Neural progenitor cell (in vitro differentiated cells): ENCODE results near the gene C16orf46. TPM values are rescaled to one million over a fixed set of nuclear protein-coding genes. Genes with fewer than 3 reads are reported as not detected.

ENCODE experiments used
- DNase-seq: peaks from one replicate; pipeline ENCODE4 v3.0.0-alpha.2; 2016; ENCODE audit warnings: low spot score
- H2AFZ ChIP-seq: fragments of 200-600 bp; sonication (generic); replicated peaks from 2 replicates; pipeline ENCODE4 v1.6.1; 2016; ENCODE audit warnings: antibody characterized with exemption
- H3F3A ChIP-seq: fragments of 200-600 bp; sonication (generic); 2 replicates; pipeline ENCODE4 v1.6.1; 2016; ENCODE audit warnings: antibody characterized with exemption, low read depth
- H3K27ac ChIP-seq: fragments of 200-600 bp; sonication (generic); 2 replicates; pipeline ENCODE4 v1.5.1; 2016; ENCODE audit warnings: mild to moderate bottlenecking
- H3K27me3 ChIP-seq: fragments of 200-600 bp; sonication (generic); 2 replicates; pipeline ENCODE4 v1.6.1; 2016; ENCODE audit warnings: mild to moderate bottlenecking, moderate library complexity
- H3K36me3 ChIP-seq: fragments of 200-600 bp; sonication (generic); 2 replicates; pipeline ENCODE4 v1.5.1; 2016
- H3K4me1 ChIP-seq: fragments of 200-600 bp; sonication (generic); 2 replicates; pipeline ENCODE4 v1.6.1; 2016; ENCODE audit warnings: mixed run types
- H3K4me2 ChIP-seq: fragments of 200-600 bp; sonication (generic); 2 replicates; pipeline ENCODE4 v1.6.1; 2016
- H3K4me3 ChIP-seq: fragments of 200-600 bp; sonication (generic); 2 replicates; pipeline ENCODE4 v1.5.1; 2016
- H3K79me2 ChIP-seq: fragments of 200-600 bp; sonication (generic); 2 replicates; pipeline ENCODE4 v1.6.1; 2016; ENCODE audit warnings: low read depth
- H3K9ac ChIP-seq: fragments of 200-600 bp; sonication (generic); 2 replicates; pipeline ENCODE4 v1.6.1; 2016
- H3K9me3 ChIP-seq: fragments of 200-600 bp; sonication (generic); 2 replicates; pipeline ENCODE4 v1.5.1; 2016; ENCODE audit warnings: low read depth
- H4K20me1 ChIP-seq: fragments of 200-600 bp; sonication (generic); 2 replicates; pipeline ENCODE4 v1.6.1; 2016; ENCODE audit warnings: low read depth
- H3K27ac Mint-ChIP-seq: 3 replicates; pipeline ENCODE4 v1.8.0; 2021; ENCODE audit warnings: mixed read lengths
- H3K27me3 Mint-ChIP-seq: 2 replicates; pipeline ENCODE4 v1.8.0; 2022; ENCODE audit warnings: low read depth, mild to moderate bottlenecking, inconsistent platforms, moderate library complexity, mixed read lengths; ENCODE audit not compliant: insufficient read depth
- H3K36me3 Mint-ChIP-seq: 3 replicates; pipeline ENCODE4 v1.8.0; 2021; ENCODE audit warnings: mixed read lengths
- H3K4me1 Mint-ChIP-seq: 3 replicates; pipeline ENCODE4 v1.8.0; 2021; ENCODE audit warnings: mixed read lengths
- H3K4me3 Mint-ChIP-seq: 3 replicates; pipeline ENCODE4 v1.8.0; 2021; ENCODE audit warnings: mild to moderate bottlenecking, moderate library complexity, mixed read lengths
- H3K9me3 Mint-ChIP-seq: 3 replicates; pipeline ENCODE4 v1.8.0; 2020; ENCODE audit warnings: mixed read lengths
- EZH2 ChIP-seq: fragments of 200-600 bp; sonication (generic); IDR thresholded peaks from 2 replicates; pipeline ENCODE4 v1.6.1; 2017; ENCODE audit warnings: antibody characterized with exemption, mild to moderate bottlenecking, moderate library complexity
- EZH2phosphoT487 ChIP-seq: fragments of 200-600 bp; sonication (generic); IDR thresholded peaks from 2 replicates; pipeline ENCODE4 v1.6.1; 2017; ENCODE audit warnings: antibody characterized with exemption
- total RNA-seq: library from RNA; depleted of rRNA; stranded (reverse); fragments of >200 nt; gene quantifications from 2 replicates; pipeline ENCODE4 v1.2.3, GENCODE V29; 2015; ENCODE audit warnings: low replicate concordance
- TF ChIP-seq, protein P1 (sequence below): fragments of 200-600 bp; sonication (generic); IDR thresholded peaks from 2 replicates; pipeline ENCODE4 v1.5.1; 2017; ENCODE audit warnings: antibody characterized with exemption, mild to moderate bottlenecking

Gene C16orf46, protein sequence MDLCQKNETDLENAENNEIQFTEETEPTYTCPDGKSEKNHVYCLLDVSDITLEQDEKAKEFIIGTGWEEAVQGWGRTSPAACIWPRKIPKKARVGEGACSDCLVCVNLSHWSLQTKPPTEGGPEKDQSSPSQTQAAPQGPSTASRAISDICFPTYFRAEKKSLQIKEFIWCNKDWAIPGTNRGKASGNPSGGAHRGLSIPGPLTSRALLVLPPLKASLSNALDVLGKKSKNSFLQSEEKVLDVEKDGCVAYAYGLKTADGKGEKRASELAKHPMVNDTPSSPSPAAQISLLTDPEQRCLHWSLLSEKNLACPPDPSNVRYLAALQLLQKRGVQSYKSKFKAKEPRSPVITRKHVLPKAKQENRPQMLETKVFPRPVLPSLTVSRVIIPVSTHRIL
- total RNA-seq, result 1.7 and 2.5 TPM in 2 replicates

DNA sequence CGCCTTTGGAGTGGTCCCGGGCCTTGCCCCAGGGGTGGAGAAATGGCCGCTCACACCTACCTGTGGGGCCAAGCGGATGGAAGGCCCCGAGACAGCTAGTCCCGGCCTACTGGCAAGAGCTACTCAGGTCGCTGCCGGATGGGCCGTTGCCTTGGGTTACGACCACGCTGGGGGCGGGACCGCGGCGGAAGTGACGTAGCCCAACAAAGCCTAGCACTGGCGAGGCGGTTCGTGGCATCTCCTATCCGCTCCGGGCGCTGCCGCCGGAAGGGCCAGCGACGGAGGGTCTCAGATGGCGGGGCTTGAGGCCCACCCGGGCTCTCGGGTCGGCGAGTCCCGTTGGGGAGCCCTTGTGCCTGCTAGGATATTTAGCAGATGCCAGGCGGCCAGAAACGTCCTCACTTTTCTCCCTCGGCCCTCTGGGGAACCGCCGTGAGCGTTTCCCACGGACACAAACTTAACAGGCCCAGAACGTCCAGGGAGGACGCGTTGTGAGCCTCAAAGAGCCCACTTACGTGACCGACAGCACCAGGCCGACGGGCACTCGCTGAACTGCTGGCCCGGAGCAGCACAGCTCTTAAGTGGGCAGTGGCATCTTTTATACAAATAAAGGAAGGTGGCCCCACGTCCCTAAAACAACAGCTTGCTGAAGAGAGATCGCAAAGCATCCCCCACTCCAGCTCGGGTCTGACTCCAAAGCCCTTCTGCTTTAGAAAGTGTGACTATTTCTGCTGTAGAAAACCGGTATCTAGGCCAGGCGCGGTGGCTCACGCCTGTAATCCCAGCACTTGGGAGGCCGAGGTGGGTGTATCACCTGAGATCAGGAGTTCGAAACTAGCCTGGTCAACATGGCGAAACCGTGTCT is at the start of gene C16orf46:
Gene C16orf46, minus strand, starts transcription at position 163 of the 865 bp plus-strand sequence. CDS start 13,283 bp downstream, outside the sequence.
- Mint-ChIP-seq H3K9me3 (no peaks in the 10 kb centered on the region), H3K4me1 (peaks cover 8% of the 10 kb centered on the region), H3K4me3 (no peak within 1 kb of the TSS), H3K27me3 (no peaks in the 10 kb centered on the region), H3K36me3 (peaks cover 7% of the 10 kb centered on the region), H3K27ac (peak within 1 kb of the TSS; percentile 97)
- no peaks in the 10 kb centered on the region for H3K27me3 ChIP-seq
- peak within 1 kb of the TSS; percentile 47 for H3K9ac ChIP-seq
- H3K9me3 ChIP-seq, result no peaks in the 10 kb centered on the region
- peak within 1 kb of the TSS; percentile 81 for H3K4me3 ChIP-seq
- no peaks in the 10 kb centered on the region for H3K36me3 ChIP-seq
- no peaks in the 10 kb centered on the region for H3K79me2 ChIP-seq
- H3K27ac ChIP-seq, result peak within 1 kb of the TSS; percentile 90
- no peak for TF ChIP-seq EZH2
- TF ChIP-seq EZH2phosphoT487, result no peak
- TF ChIP-seq, protein P1, sequence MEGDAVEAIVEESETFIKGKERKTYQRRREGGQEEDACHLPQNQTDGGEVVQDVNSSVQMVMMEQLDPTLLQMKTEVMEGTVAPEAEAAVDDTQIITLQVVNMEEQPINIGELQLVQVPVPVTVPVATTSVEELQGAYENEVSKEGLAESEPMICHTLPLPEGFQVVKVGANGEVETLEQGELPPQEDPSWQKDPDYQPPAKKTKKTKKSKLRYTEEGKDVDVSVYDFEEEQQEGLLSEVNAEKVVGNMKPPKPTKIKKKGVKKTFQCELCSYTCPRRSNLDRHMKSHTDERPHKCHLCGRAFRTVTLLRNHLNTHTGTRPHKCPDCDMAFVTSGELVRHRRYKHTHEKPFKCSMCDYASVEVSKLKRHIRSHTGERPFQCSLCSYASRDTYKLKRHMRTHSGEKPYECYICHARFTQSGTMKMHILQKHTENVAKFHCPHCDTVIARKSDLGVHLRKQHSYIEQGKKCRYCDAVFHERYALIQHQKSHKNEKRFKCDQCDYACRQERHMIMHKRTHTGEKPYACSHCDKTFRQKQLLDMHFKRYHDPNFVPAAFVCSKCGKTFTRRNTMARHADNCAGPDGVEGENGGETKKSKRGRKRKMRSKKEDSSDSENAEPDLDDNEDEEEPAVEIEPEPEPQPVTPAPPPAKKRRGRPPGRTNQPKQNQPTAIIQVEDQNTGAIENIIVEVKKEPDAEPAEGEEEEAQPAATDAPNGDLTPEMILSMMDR, result no peak
- peak within 1 kb of the TSS; percentile 91 for H2AFZ ChIP-seq
- no peaks in the 10 kb centered on the region for H4K20me1 ChIP-seq
- DNase-seq, result peak; percentile 98
- H3K4me2 ChIP-seq, result peak within 1 kb of the TSS; percentile 89
- peaks cover 17% of the 10 kb centered on the region for H3K4me1 ChIP-seq
- peaks cover 37% of the 10 kb centered on the region for H3F3A ChIP-seq

DNA sequence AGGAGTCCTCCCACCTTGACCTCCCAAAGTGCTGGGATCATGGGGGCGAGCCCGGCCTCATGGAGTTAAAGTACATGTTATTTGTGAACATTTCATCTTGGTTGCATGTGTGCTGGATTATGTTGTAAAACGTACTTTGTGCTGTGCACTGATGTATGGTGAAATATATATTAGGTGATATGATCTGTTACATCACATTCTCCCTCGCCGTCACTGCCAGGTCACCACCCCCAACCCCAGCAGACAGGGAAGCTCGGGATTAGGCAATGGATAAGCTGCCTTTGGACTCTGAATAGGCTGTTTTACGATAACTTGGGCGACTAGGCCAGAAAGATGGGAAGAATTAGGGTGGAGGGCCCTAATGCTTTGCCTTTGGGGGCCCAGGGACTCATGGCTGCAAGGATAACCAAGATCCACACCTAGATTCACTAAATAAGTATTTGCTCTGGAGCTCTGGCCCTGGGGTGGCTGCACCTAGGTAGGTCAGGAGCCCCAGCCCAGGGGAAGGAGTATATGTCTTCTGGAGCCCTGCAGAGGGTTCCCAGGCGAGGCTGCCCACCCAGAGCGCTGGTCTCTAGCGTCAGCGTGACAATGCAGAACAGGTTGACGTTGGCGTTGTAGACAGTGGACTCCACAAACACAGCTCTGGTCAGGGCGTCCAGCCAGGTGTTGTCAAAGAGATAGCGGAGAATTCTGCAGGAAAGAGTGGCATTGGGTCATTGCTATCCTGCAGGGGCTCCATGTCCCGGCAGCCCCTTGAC is 46.2 kb upstream of the C16orf46 start:
- H3K27ac ChIP-seq, result no peak overlapping the region

DNA sequence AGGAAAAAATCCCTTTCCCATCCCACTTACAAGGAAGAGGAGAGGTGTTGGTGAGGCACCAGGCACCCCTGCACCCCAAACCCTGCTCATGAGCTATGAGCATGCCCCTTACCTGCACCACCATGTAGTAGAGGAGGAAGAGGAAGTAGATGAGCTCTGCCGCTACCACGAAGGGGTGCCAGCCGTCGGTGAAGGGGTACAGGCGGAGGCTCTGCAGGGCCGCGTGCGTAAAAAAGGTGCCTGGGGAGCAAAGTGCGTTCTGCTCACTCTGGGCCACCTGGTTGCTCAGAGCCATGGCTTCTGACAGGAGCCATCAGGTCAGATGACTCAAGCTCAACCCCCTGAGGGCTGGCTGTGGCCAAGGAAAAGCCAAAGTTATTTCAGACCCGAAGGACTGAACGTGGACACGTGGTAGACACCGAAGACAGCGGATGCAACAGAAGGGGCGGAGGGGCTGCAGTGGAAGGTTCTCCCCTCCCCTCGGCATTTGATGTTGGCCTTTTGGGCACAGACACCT is 44.5 kb upstream of the C16orf46 start:
- Histone ChIP-seq H3K9ac (no peak overlapping the region), H3F3A (no peaks in the 10 kb centered on the region), H3K4me1 (no peaks in the 10 kb centered on the region), H3K79me2 (no peaks in the 10 kb centered on the region), H2AFZ (no peak overlapping the region), H3K4me3 (no peak overlapping the region), H3K36me3 (no peaks in the 10 kb centered on the region), H3K27me3 (no peaks in the 10 kb centered on the region), H4K20me1 (no peaks in the 10 kb centered on the region), H3K27ac (no peak overlapping the region), H3K9me3 (no peaks in the 10 kb centered on the region), H3K4me2 (no peak overlapping the region)
- TF ChIP-seq, protein P1, result no peak
- TF ChIP-seq EZH2phosphoT487 (no peak), EZH2 (no peak)
- no peaks in the 10 kb centered on the region for H3K9me3 Mint-ChIP-seq
- H3K4me1 Mint-ChIP-seq, result peaks cover 8% of the 10 kb centered on the region
- no peak overlapping the region for H3K4me3 Mint-ChIP-seq
- H3K27me3 Mint-ChIP-seq, result peaks cover 7% of the 10 kb centered on the region
- no peaks in the 10 kb centered on the region for H3K36me3 Mint-ChIP-seq
- no peak overlapping the region for H3K27ac Mint-ChIP-seq
- DNase-seq, result no peak

More for the DNA sequence above, 46.2 kb upstream of the C16orf46 start:
- peaks cover 8% of the 10 kb centered on the region for H3K4me1 Mint-ChIP-seq
- Histone ChIP-seq H3K4me2 (no peak overlapping the region), H3K27me3 (no peaks in the 10 kb centered on the region), H2AFZ (no peak overlapping the region), H4K20me1 (no peaks in the 10 kb centered on the region), H3K79me2 (no peaks in the 10 kb centered on the region), H3K9ac (no peak overlapping the region), H3K36me3 (no peaks in the 10 kb centered on the region), H3F3A (no peaks in the 10 kb centered on the region), H3K4me1 (no peaks in the 10 kb centered on the region), H3K9me3 (no peaks in the 10 kb centered on the region), H3K4me3 (no peak overlapping the region)
- H3K27ac Mint-ChIP-seq, result peak overlapping the region; percentile 24
- H3K27me3 Mint-ChIP-seq, result peaks cover 6% of the 10 kb centered on the region
- no peak for TF ChIP-seq EZH2phosphoT487
- TF ChIP-seq, protein P1, result no peak
- H3K9me3 Mint-ChIP-seq, result no peaks in the 10 kb centered on the region
- H3K36me3 Mint-ChIP-seq, result no peaks in the 10 kb centered on the region
- no peak for DNase-seq
- H3K4me3 Mint-ChIP-seq, result no peak overlapping the region
